TTC549 (cell line): ENCODE measurements around the gene LRG1.
"Not testable (repeated sequence)": the region's sequence is repeated elsewhere in the genome, so short reads cannot be mapped to it uniquely, and the experiment has no call there.

Experiments
- FAIRE-seq: peaks from 2 replicates; lab custom pipeline; 2012; peaks lifted over from hg19 to GRCh38; lab: Jason Lieb, UNC

LRG1 gene

DNA sequence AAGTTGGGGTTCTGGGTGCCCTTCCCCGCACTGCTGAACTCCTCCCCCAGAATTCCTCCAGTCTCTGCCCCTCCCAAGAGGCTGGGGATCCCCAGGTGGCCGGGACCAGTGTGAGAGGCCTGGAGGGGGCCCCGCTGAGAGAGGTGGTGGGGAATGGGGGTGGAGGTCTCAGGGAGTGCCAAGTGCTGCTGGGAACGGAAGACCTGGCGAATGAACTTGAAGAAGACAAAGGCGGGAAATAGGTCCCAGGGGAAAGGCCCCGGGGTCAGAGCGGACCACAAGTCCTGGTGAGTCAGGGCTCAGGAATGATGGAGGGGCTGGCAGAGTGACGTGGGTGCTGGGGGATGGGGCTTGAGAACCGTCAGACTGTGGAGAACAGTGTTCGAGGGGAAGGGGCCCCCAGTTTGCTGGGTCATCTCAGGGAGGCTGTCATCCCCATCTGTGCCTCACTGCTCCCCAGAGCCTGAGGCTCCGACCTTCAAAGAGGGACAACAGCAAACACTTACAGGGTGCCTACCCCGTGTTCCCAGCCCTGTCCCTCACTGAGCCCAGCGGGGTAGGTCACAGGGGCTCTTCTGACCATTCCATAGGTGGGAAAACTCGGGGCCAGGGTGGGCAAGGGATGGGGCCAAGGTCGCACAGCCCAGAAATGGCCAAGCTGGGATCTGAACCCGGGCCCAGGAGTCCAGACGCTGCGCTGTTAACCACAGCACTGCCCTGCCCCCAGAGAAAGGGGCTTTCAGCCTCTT is 35.6 kb upstream of the LRG1 start:
- FAIRE-seq, result no peak

DNA sequence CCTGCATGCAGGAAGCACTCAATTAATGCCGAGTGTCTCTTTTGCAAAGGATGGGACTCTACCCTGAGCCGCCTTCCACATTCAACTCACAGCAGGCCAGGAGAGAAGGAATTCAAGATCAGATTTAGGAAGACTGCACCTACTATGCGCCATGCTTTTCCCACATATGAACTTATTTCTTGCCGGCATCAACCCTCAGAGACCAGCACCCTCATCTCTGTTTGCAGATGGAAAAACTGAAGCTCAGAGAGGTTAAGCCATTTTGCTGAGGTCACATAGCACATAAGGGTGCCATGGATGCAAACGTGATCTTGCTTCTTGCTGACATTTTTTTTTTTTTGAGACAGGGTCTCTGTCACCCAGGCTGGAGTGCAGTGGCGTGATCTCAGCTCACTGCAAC is 33.8 kb upstream of the LRG1 start:
- FAIRE-seq, result no peak

DNA sequence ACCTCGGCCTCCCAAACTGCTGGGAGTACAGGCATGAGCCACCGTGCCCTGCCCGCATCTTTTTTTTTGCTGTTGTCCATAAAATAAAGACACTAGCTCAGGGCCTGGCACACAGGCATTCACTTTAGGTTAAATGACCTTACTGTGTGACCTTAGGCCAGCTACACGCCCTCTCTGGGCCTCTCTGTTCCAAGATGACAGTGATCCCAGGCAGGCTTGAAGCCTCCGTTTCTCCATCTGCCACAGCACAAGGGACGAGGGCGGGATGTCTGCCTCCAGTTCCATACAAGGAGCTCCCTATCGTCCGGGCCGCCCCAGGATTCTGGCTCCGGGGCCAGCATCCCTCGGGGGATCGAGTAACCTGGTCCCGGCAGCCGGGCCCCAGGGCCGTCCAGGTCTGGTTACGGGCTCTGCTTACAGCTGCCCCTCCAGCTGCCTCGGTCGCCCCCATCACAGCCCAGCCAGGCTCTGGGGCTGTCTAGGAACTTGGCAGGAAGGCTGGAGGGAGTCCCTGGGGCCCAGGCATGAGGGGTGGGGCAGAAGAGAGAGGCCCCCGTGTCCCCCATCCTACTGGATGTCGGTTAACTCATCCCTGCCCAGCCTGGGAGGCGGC is 31.6 kb upstream of the LRG1 start:
- FAIRE-seq, result no peak

DNA sequence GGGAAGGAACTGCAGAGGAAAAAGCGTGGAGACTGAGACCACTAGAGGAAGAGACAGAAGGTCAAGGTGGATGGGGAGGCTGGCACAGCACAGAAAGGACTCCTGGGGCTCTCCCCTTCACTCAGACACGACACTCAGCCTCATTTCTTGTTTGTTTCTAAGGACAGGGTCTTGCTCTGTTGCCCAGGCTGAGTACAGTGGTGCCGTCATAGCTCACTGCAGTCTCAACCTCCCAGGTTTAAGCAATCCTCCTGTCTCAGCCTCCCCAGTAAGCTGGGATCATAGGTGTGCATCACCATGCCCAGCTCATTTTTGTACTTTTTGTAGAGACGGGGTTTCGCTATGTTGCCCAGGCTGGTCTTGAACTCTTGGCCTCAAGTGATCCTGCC is 31.1 kb upstream of the LRG1 start:
- FAIRE-seq, result no peak

DNA sequence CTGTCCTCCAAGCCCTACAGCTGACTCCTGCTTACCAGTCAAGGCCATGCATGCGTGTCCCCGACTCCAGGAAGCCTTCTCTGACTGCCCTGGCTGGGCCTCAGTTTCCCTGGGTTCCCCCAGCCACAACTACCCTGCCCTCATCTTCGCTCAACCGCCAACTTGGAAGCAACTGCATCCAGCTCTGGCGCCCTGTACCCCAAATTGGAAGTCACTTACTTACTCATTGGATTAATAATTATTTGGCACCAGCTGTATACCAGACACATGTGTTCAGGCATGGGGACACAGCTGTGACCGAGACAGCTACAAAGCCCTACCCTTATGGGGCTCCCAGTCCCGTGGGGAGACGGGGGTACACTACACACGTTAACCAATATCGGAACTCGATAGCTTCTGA is 30.6 kb upstream of the LRG1 start:
- no peak for FAIRE-seq

DNA sequence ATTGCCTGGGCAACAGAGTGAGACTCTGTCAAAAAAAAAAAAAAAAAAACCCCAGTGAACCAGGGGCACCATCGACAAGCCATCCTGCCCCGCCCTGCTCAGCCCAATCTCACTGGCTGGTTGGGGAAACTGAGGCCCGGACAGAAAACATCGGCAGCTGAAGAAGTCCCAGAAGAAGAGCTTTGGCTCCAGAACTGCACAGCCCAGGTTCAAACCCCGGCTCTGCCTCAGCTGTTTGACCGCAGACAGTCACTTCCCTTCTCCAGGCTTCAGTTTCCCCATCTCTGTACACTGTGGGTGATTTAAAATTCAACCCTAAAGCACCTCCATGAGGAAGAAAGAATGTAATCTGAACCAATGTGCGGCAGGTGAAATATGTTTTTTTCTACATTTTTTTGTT is 29.1 kb upstream of the LRG1 start:
- no peak for FAIRE-seq

DNA sequence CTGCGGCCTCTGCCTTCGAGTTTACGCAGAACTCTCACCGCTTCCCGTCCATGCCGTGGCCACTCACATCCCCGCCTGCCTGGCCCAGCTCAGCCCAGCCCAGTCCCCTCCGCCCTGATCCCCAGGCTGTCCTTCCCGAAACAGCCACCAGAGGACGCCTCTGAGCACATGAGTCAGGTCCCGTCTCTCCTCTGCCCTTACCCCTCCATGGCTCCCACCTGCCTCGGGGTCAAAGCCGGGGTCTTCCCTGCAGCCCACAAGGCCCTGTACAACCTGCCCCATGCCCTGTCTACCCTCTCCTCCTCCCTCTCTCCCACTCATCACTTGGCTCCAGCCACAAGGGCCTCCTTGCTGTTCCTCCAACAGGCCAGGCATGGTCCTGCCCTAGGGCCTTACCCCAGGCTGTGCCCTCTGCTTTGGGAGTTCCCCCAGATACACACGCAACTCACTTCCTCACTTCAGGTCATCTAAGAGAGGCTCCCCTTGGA is 27.8 kb upstream of the LRG1 start:
- FAIRE-seq, result no peak

DNA sequence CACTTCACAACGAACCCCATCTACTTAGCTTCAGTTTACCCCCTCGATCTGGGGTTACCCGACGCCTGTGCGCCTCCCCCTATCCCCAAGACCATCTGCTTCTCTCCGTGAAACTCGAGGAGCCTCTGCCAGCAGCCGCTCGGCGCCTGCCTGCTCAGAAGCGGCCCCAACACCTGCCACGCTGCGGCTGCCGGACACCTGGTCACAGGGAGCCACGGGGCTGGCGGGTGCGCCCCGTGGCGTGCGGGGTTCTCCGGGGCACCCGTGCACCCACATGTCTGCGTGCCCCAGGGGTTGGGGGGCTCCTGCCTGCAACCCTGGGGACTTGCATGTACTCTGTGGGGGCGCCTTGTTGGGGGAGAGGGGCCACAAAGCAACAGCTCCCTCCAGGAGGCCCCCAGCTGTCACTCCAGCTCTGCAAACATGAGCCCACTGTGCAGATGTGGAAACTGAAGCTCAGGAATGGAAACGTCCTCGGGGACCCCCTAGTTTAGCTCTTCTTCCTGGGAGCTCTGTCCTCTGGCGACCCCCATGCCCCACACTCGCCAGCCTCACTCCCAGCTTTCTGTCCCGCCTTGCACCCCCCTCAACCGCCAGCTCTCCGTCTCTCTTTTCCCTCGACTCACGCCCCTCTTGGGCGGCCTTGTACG is 26.7 kb upstream of the LRG1 start:
- no peak for FAIRE-seq

DNA sequence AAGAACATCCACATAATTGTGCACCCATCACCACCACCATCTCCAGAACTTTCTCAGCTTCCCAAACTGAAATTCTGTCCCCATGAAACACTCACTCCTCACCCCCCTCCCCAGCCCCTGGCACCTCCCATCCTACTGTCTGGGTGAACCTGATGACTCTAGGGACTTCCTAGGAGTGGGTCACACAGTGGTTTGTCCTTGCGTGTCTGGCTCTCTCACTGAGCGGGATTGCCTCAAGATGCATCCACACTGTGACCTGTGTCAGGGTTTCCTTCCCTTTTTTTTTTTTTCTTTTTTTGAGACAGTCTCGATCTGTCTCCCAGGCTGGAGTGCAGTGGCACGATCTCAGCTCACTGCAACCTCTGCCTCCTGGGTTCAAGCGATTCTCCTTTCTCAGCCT is 23.7 kb upstream of the LRG1 start:
- FAIRE-seq, result not testable (repeated sequence)

DNA sequence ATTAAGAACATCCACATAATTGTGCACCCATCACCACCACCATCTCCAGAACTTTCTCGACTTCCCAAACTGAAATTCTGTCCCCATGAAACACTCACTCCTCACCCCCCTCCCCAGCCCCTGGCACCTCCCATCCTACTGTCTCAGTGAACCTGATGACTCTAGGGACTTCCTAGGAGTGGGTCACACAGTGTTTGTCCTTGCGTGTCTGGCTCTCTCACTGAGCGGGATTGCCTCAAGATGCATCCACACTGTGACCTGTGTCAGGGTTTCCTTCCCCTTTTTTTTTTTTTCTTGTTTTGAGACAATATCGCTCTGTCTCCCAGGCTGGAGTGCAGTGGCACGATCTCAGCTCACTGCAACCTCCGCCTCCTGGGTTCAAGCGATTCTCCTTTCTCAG is 22.2 kb upstream of the LRG1 start:
- not testable (repeated sequence) for FAIRE-seq

DNA sequence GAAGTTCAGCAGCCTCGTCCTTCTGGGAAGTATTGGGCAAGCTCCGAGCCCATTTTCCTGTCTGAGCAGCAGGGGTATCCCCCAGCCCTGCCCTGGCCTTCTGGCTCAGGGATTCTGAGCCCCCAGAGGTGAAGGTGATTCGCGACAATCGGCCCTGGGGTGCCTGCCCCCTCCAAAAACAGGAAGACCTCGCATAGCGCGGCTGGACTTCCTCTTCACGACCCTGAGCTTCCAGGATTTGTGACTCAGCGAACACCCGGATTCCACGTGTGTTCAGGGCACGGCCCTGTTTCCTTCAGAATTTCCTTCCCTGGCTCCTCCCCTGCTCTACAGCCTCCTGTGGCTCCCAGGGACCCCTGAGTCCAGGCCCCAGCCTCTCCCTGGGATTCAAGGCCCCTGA is 19.7 kb upstream of the LRG1 start, which contains the start of gene SEMA6B:
TSS of gene SEMA6B (minus strand) at position 116 of the 400 bp plus-strand sequence. CDS start 1,227 bp downstream, outside the sequence.
- FAIRE-seq, result no peak

DNA sequence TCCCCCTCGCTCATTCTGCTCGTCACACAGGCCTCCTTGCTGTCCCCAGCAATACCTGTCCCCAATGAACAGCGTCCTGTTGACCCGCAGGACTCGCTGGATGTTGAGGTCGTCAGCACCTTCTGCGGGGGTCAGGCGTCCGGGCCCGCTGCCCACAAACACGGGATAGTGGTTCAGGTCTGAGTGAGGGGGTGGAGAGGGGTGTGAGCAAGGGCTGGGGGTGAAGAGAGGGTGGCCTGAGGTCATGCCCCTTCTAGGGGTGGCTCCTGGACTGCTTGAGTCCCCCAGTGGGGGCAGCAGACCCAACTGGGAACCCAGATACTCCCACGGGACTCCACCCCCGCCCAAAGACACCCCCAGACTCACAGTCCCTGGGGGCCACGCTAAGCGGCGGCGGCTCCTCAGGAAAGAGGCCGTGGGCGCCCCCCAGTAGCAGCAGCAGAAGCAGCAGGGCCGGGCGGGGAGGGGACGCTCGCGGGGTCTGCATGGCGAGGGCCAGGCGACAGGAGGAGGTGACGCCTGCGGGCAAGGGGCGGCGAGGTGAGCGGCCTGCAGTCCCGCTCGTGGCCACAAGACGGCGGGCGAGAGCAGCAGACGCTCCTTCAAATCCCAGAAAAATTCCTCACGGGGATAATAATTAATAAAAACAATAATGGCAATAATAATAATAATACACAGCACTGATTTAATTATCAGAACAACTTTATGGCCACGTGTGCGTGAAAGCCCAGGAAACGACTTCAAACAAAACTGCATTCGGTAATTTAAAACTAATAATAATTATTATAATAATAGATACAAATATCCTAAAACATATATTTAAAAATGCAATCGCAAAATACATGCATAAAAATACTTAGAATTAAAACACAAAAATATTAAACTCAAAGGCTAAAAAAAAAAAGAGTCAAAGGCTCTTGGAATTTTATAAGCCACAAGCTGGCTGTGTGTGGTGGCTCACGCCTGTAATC is 18.4 kb upstream of the LRG1 start:
- no peak for FAIRE-seq

DNA sequence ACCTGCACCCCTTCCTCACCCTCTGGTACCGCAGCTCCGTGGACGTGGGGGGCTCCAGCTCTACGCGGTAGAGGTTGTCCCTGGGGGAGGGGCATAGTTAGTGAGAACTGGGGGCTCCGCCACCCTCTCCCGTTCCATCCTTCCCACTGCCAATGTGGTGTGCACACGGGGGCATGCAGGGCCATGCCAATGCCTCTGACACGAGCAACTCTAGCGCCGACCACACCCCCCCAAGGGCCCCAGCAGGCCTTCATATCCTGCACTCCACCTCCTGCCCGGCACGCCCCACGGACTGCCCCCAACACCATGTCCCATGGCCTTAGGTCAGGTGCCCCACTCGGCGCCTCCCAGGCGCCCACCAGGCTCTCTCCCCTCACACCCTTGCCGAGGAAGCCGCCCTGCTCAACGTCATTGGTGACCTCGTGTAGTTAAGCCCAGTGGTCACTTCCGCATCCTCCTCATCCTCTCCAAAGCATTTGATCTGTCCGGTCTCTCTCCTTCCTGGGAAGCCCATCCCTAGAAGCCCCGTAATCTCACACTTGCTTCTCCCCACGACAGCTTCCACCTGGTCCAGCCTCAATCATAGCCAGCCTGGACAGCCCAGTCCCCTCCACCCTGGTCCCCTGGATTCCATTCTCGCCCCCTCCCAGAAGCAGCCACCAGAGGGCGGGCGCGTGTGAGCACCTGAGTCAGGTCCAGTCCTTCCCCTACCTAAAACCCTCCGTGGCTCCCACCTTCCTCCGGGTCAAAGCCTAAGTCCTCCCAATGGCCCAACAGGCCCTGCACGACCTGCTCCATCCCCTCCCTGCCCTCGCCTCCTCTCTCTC is 17.5 kb upstream of the LRG1 start:
- FAIRE-seq, result no peak

DNA sequence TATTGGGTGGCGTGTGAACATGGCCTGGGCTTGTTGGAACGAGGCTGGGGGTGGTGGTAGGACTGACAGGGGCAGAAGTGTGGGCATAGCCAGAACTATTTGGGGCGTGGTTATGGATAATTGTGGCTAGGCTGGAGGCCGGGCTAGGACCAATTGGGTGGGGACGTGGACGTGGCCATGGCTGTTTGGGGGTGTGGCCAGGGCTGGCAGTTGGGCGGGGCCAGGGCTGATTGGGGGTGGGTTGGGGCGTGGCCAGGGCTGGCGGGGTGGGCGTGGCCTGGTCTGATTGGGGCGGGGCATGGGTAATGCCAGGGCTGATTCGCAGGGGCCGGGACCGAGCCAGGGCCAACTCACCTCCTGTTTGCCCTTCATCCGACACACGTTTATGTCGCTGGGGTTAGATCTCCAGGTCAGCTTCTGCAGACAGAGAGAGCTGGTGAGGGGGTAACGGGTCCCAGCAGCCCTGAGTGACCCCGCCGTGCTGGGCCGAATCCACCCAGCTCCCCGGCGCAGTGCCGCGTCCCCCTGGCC is 16.8 kb upstream of the LRG1 start:
- FAIRE-seq, result no peak

DNA sequence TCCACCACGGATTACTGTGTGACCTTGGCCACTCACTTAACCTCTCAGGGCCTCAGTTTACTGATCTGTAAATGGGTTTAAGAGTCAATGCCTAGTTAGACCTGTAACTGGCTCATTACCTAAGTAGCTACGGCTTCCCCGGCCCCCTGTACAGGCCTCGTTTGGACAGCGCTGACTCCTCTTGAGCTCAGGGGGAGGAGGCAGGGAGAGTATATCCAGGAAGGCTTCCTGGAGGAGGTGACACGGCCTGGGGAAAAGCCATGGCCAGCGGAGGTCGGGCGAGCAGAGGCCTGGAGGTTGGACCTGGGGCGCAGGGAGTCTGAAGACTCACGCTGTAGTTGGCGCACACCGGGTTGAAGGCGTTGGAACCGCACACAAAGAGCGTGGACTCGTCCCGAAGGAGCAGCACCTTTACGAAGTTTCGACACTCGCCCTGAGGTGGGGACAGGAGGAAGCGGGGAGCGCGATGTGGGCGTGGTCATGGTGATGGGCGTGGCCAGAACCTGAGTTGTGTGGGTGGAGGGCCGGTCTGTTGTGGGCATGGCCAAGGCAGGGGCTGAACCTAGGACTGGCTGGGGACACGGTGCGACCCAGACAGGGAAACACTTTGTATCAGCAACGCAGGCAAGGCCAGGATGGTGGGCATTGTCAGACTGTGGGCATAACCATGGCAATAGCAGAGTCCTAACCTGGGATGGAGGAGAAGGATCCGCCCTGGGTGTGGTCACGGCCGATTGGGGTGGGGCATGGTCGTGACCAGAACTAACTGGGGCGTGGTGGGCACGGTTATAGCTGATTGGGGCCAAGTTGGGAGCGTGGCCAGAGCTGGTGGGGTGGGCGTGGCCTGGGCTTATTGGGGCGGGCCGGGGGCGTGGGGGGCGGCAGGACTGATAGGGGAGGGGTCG is 16.1 kb upstream of the LRG1 start:
- FAIRE-seq, result no peak

DNA sequence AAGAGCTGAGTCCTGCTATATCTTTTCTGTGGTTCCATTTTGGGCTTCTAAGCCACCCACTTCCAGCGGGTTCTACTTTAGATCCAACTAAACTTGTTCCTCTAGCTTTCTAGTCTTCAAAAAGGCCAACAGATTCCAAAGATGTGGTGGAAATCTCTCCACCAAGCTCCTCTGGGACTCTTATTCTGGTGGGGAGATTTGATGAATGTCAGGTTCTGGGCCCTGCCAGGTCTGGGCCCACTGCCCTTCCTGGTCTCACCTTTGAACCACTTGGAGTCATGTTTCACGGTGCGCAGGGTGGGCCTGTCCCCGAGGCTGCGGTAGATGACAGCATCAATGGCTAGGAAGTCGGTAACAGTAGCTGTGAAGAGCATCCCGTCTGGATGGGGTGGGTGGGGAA is 14.9 kb upstream of the LRG1 start:
- no peak for FAIRE-seq

DNA sequence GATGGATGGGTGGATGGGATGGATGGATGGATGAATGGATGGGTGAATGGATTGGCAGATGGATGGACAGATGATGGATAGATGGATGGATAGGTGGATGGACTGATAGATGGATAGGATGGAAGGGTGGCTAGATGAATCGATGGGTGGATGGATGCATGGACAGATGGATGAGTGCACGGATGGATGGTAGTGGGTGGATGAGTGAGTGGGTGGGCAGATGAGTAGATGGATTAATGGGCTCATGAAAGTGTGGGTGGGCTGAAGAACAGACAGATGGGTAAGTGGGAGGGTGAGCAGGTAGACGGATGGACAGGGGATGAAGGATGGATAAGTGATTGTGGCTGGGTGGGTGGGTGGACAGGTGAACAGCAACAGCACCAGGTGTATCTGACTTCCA is 13.9 kb upstream of the LRG1 start:
- FAIRE-seq, result no peak

DNA sequence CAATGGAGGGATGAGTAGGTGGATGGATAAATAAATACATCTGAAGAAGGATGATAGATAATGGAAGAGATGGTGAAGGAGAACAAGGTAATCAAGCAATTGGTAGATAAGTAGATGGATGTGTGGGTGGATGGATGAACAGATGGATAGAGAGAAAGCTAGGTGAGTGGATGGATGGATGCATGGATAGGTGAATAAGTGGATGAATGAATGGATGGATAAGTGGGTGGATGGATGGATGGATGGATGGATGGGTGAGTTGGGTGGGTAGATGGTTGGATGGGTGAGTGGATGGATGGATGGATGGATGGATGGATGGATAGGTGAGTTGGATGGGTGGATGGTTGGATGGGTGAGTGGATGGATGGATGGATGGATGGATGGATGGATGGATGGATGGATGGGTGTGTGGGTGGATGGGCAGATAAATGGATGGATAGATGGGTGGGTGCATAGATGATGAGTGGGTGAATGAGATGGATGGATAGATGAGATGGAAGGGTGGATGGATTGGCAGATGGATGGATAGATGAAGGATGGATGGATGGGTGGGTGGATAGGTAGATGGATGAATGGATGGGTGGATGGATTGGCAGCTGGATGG is 13.4 kb upstream of the LRG1 start:
- FAIRE-seq, result no peak

DNA sequence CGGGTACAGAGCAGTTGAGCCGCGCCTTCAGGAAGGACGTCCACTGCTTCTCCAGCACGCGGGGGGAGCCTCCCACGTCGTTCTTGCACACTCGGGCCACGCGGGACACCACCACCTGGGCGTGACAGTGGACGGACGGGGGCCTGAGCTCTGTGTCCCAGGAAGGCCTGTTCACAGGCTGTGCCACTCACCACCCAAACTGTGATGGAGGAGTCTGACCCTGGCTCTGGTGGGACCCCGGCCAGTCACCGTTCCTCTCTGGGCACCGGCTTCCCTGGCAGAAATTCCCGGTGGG is 12.6 kb upstream of the LRG1 start:
- no peak for FAIRE-seq
